UCSD-AML1 (cell line): Measurements from ENCODE around the gene SOX8.
"Not testable (repeated sequence)": the region's sequence is repeated elsewhere in the genome, so short reads cannot be mapped to it uniquely, and the experiment has no call there.

Experiments
- DNase-seq: peaks from one replicate; lab custom pipeline; 2025; ENCODE audit not compliant: unreplicated experiment; lab: John Stamatoyannopoulos, UW

Gene SOX8

GRCh38 chr16:1021553-1022160, 40.1 kb downstream of the SOX8 start:
- DNase-seq = no peak

- DNase-seq = no peak
Measured at GRCh38 chr16:1022466-1022865, 40.9 kb downstream of the SOX8 start.

GRCh38 chr16:1024138-1024537, 42.6 kb downstream of the SOX8 start:
- no peak for DNase-seq

GRCh38 chr16:1025183-1025809, 43.7 kb downstream of the SOX8 start:
- not testable (repeated sequence) for DNase-seq

GRCh38 chr16:1026057-1026783, 44.6 kb downstream of the SOX8 start:
- DNase-seq = no peak

- DNase-seq = no peak
Measured at GRCh38 chr16:1026784-1027500, 45.4 kb downstream of the SOX8 start.

- no peak for DNase-seq
Measured at GRCh38 chr16:1027501-1027815, 45.9 kb downstream of the SOX8 start.

GRCh38 chr16:1028056-1028455, 46.5 kb downstream of the SOX8 start:
- no peak for DNase-seq

- no peak for DNase-seq
Measured at GRCh38 chr16:1028524-1029258, 47.1 kb downstream of the SOX8 start.

GRCh38 chr16:1029259-1029545, 47.6 kb downstream of the SOX8 start:
- DNase-seq = no peak

GRCh38 chr16:1030473-1030901, 48.9 kb downstream of the SOX8 start:
- DNase-seq = no peak

- no peak for DNase-seq
Measured at GRCh38 chr16:1031666-1032065, 50.1 kb downstream of the SOX8 start.

GRCh38 chr16:1032607-1033006, 51.0 kb downstream of the SOX8 start:
- no peak for DNase-seq

GRCh38 chr16:1033128-1033679, 51.6 kb downstream of the SOX8 start:
- no peak for DNase-seq

- no peak for DNase-seq
Measured at GRCh38 chr16:1034230-1035065, 52.9 kb downstream of the SOX8 start.

- DNase-seq = no peak
Measured at GRCh38 chr16:1035066-1035415, 53.5 kb downstream of the SOX8 start.

GRCh38 chr16:1036166-1036565, 54.6 kb downstream of the SOX8 start:
- DNase-seq = no peak
